Panc1 (cell line): ENCODE measurements around the gene PLPP1. TPM values are rescaled to one million over a fixed set of nuclear protein-coding genes. Genes with fewer than 3 reads are reported as not detected.

Experiments
- ATAC-seq: fragments of 200-7000 bp; cut with Tn5 transposase; 2 replicates; pipeline ENCODE4 v1.9.1; 2020; ENCODE audit warnings: mild to moderate bottlenecking, moderate library complexity
- BruUV-seq: library from RNA; stranded (reverse); fragments of 400-500 nt; replicated peaks from 2 replicates; lab custom pipeline; 2021; lab: Mats Ljungman, UMichigan
- CTCF ChIA-PET: fragments of 300-600 bp; sonication (Branson Sonifier 250); formaldehyde crosslinking; loops from one replicate; lab custom pipeline; 2022; ENCODE audit warnings: antibody characterized with exemption; lab: Charles Lee
- POLR2A ChIA-PET: fragments of 300-600 bp; sonication (Branson Sonifier 250); formaldehyde crosslinking; loops from one replicate; lab custom pipeline; 2022; ENCODE audit warnings: antibody characterized with exemption; lab: Charles Lee
- DNase-seq: peaks from one replicate; pipeline ENCODE4 v3.0.0-alpha.2; 2010; ENCODE audit warnings: low read depth, low spot score
- H3K27ac ChIP-seq: 2 replicates; pipeline ENCODE4 v1.5.1; 2011; ENCODE audit warnings: mild to moderate bottlenecking, low read length, inconsistent platforms
- H3K27me3 ChIP-seq: fragments of 200-500 bp; sonication (Bioruptor generic); 2 replicates; pipeline ENCODE4 v1.6.0; 2014; ENCODE audit warnings: low read length, inconsistent platforms; ENCODE audit not compliant: control insufficient read depth, insufficient read depth
- H3K36me3 ChIP-seq: fragments of 200-500 bp; sonication (Bioruptor generic); 2 replicates; pipeline ENCODE4 v1.5.1; 2014; ENCODE audit warnings: inconsistent platforms, mild to moderate bottlenecking, low read length, moderate library complexity; ENCODE audit not compliant: control insufficient read depth, insufficient read depth
- H3K4me1 ChIP-seq: 2 replicates; pipeline ENCODE4 v1.5.1; 2011; ENCODE audit warnings: inconsistent platforms, mild to moderate bottlenecking, low read length, moderate library complexity; ENCODE audit not compliant: control insufficient read depth, insufficient read depth
- H3K4me3 ChIP-seq, 2 experiments: 2 replicates each; pipeline ENCODE4 v1.5.1; 2011 to 2012; ENCODE audit warnings: low read depth in 2 of 2, low read length in 2 of 2, mild to moderate bottlenecking in 2 of 2, inconsistent platforms in 1 of 2, moderate library complexity in 1 of 2
- H3K9me3 ChIP-seq: fragments of 200-500 bp; sonication (Bioruptor generic); 2 replicates; pipeline ENCODE4 v1.5.1; 2014; ENCODE audit warnings: low read depth, mild to moderate bottlenecking, inconsistent platforms, low read length, moderate library complexity; ENCODE audit not compliant: control insufficient read depth, insufficient read depth
- POLR2AphosphoS5 ChIP-seq: IDR thresholded peaks from 2 replicates; pipeline ENCODE4 v1.6.1; 2012; ENCODE audit warnings: mild to moderate bottlenecking, low read depth, low read length, moderate library complexity
- SIN3A ChIP-seq: IDR thresholded peaks from 2 replicates; pipeline ENCODE4 v1.6.1; 2012; ENCODE audit warnings: low read depth, mild to moderate bottlenecking, low read length, moderate library complexity, borderline replicate concordance; ENCODE audit not compliant: insufficient read depth
- TCF7L2 ChIP-seq: IDR thresholded peaks from 2 replicates; pipeline ENCODE4 v1.6.1; 2011; ENCODE audit warnings: mild to moderate bottlenecking, low read depth, low read length, inconsistent platforms
- in situ Hi-C: cut with HindIII; loops from 2 replicates; pipeline ENCODE4 v1.10.0; 2016; ENCODE audit warnings: low sequenced_read_pairs, low pct_unique_long_range_greater_than_20kb
- intact Hi-C: fragments of 100-400 bp; cut with micrococcal nuclease; formaldehyde crosslinking; loops from one replicate; pipeline ENCODE4 v1.10.0; 2022; ENCODE audit not compliant: unreplicated experiment
- total RNA-seq: library from RNA; stranded (reverse); gene quantifications from one replicate; pipeline ENCODE4 v1.2.1, GENCODE V29; 2021; ENCODE audit not compliant: unreplicated experiment
- TF ChIP-seq, protein P1 (sequence below): fragments of 450-650 bp; IDR thresholded peaks from 2 replicates; pipeline ENCODE4 v1.5.1; 2017; ENCODE audit warnings: mild to moderate bottlenecking
- TF ChIP-seq, protein P2 (sequence below), 2 experiments: IDR thresholded peaks; 2 replicates each; pipeline ENCODE4 v1.6.1; 2011 to 2012; ENCODE audit warnings: low read depth in 2 of 2, control low read depth in 1 of 2, low read length in 1 of 2, mild to moderate bottlenecking in 1 of 2, moderate library complexity in 1 of 2; ENCODE audit not compliant: insufficient read depth in 1 of 2

The PLPP1 gene
- total RNA-seq, 1 experiment from 2014 or later, result 35.7 TPM

- no TSS peak for BruUV-seq
- TF ChIP-seq TCF7L2 (no peak), SIN3A (no peak), POLR2AphosphoS5 (no peak)
- TF ChIP-seq, protein P1, sequence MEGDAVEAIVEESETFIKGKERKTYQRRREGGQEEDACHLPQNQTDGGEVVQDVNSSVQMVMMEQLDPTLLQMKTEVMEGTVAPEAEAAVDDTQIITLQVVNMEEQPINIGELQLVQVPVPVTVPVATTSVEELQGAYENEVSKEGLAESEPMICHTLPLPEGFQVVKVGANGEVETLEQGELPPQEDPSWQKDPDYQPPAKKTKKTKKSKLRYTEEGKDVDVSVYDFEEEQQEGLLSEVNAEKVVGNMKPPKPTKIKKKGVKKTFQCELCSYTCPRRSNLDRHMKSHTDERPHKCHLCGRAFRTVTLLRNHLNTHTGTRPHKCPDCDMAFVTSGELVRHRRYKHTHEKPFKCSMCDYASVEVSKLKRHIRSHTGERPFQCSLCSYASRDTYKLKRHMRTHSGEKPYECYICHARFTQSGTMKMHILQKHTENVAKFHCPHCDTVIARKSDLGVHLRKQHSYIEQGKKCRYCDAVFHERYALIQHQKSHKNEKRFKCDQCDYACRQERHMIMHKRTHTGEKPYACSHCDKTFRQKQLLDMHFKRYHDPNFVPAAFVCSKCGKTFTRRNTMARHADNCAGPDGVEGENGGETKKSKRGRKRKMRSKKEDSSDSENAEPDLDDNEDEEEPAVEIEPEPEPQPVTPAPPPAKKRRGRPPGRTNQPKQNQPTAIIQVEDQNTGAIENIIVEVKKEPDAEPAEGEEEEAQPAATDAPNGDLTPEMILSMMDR, result no peak
- TF ChIP-seq, protein P2, sequence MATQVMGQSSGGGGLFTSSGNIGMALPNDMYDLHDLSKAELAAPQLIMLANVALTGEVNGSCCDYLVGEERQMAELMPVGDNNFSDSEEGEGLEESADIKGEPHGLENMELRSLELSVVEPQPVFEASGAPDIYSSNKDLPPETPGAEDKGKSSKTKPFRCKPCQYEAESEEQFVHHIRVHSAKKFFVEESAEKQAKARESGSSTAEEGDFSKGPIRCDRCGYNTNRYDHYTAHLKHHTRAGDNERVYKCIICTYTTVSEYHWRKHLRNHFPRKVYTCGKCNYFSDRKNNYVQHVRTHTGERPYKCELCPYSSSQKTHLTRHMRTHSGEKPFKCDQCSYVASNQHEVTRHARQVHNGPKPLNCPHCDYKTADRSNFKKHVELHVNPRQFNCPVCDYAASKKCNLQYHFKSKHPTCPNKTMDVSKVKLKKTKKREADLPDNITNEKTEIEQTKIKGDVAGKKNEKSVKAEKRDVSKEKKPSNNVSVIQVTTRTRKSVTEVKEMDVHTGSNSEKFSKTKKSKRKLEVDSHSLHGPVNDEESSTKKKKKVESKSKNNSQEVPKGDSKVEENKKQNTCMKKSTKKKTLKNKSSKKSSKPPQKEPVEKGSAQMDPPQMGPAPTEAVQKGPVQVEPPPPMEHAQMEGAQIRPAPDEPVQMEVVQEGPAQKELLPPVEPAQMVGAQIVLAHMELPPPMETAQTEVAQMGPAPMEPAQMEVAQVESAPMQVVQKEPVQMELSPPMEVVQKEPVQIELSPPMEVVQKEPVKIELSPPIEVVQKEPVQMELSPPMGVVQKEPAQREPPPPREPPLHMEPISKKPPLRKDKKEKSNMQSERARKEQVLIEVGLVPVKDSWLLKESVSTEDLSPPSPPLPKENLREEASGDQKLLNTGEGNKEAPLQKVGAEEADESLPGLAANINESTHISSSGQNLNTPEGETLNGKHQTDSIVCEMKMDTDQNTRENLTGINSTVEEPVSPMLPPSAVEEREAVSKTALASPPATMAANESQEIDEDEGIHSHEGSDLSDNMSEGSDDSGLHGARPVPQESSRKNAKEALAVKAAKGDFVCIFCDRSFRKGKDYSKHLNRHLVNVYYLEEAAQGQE (IDR thresholded peaks at IDR 0.05; ENCODE audit: insufficient read depth in 1 of 2, low read depth in 2 of 2, low read length in 1 of 2), result no peak
- intact Hi-C loops (no loop called here), in situ Hi-C loops (no loop called here)
- Histone ChIP-seq H3K36me3 (no peaks in the 10 kb centered on the region), H3K9me3 (no peaks in the 10 kb centered on the region), H3K4me3 (no peak overlapping the region), H3K27me3 (no peaks in the 10 kb centered on the region), H3K4me1 (no peaks in the 10 kb centered on the region), H3K27ac (no peak overlapping the region)
- CTCF ChIA-PET, result no interaction called here
- ATAC-seq (no peak), DNase-seq (no peak)
- POLR2A ChIA-PET, result no interaction called here
Observed at GRCh38 chr5:55523293-55523692, 11.5 kb downstream of the PLPP1 start.

DNA sequence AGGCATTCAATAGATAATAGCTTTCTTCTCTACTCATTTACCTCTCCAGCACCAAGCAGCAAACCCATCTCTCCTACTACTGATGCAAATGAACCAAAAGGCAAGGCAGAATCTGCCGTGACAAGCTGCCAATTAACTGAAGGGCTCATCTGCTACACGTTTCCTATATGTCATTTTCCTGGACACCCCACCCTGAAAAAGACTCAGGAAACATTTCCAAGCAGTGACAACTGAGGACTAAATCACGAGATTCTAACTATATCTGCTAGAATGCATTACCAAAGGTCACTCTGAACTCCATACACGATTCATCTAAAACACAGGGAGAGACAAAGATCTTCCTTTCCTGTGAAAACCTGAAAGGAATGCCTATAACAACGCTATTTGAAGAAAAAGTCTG is 12.9 kb downstream of the PLPP1 start:
- no TSS peak for BruUV-seq
- ChIA-PET POLR2A (no interaction called here), CTCF (no interaction called here)
- Histone ChIP-seq H3K36me3 (no peaks in the 10 kb centered on the region), H3K27ac (no peak overlapping the region), H3K4me3 (no peak overlapping the region), H3K4me1 (no peaks in the 10 kb centered on the region), H3K27me3 (no peaks in the 10 kb centered on the region), H3K9me3 (no peaks in the 10 kb centered on the region)
- intact Hi-C loops, result no loop called here
- DNase-seq (no peak), ATAC-seq (no peak)
- TF ChIP-seq, protein P2 (IDR thresholded peaks at IDR 0.05; ENCODE audit: insufficient read depth in 1 of 2, low read depth in 2 of 2, low read length in 1 of 2), result no peak
- TF ChIP-seq TCF7L2, result no peak
- TF ChIP-seq, protein P1, result no peak
- no peak for TF ChIP-seq POLR2AphosphoS5
- no peak for TF ChIP-seq SIN3A
- in situ Hi-C loops, result no loop called here
